ENCODE results near the gene CHRD. TPM values are rescaled to one million over a fixed set of nuclear protein-coding genes. Genes with fewer than 3 reads are reported as not detected.
A peak's percentile ranks its signal among the peaks of the same experiment; 100 is the strongest.

The CHRD gene
- 10 to 100 TPM in 1 of 4 donors, 1 to 10 TPM in 3; 5.8 to 12.2 (median 9.2) TPM for total RNA-seq

DNA sequence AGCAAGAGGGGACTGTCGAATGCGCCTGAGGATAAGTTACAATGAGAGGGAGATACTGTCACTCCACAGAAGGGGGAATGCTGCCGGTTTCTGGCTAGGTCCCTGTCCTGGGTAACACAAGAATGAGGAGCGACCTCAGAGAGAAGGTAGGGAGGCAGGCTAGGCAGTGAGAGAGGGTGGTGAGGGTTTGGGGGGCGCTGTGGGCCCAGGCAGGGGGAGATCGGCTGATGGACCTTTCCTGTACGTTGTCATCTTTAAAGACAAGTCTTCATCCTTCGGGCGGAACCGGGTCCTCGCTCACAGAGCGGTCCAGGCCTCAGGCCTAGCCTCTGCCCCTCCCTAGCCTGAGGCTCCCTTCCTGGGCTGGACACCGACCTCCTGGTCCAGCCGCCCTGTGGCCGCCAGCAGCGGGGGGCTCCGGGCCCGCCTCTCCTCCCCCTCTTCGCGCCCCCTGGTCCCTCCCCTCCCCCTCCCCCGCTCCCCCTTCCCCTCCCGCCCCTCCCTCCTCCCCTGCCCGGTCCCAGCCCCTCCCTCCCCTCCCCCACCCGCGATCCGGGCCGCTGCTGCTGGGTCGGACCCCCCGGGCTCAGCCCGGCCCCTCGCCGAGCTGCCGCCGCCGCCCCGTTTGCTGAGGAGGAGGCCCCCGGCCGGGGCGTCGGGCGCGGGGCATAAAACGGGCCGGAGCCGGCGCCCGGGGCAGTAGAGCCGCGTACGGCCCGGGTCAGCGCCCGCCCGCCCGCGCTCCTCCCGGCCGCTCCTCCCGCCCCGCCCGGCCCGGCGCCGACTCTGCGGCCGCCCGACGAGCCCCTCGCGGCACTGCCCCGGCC, at the start of gene CHRD:
CHRD (plus strand) TSS at position 697 of the 827 bp plus-strand sequence. CDS start 265 bp downstream, outside the sequence.
- peak; percentile 16 for ATAC-seq (ENCODE audit: low FRiP score)
- no peak for DNase-seq (ENCODE audit: low spot score)
- TF ChIP-seq, protein P1, sequence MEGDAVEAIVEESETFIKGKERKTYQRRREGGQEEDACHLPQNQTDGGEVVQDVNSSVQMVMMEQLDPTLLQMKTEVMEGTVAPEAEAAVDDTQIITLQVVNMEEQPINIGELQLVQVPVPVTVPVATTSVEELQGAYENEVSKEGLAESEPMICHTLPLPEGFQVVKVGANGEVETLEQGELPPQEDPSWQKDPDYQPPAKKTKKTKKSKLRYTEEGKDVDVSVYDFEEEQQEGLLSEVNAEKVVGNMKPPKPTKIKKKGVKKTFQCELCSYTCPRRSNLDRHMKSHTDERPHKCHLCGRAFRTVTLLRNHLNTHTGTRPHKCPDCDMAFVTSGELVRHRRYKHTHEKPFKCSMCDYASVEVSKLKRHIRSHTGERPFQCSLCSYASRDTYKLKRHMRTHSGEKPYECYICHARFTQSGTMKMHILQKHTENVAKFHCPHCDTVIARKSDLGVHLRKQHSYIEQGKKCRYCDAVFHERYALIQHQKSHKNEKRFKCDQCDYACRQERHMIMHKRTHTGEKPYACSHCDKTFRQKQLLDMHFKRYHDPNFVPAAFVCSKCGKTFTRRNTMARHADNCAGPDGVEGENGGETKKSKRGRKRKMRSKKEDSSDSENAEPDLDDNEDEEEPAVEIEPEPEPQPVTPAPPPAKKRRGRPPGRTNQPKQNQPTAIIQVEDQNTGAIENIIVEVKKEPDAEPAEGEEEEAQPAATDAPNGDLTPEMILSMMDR (IDR thresholded peaks at IDR 0.05): no peak

DNA sequence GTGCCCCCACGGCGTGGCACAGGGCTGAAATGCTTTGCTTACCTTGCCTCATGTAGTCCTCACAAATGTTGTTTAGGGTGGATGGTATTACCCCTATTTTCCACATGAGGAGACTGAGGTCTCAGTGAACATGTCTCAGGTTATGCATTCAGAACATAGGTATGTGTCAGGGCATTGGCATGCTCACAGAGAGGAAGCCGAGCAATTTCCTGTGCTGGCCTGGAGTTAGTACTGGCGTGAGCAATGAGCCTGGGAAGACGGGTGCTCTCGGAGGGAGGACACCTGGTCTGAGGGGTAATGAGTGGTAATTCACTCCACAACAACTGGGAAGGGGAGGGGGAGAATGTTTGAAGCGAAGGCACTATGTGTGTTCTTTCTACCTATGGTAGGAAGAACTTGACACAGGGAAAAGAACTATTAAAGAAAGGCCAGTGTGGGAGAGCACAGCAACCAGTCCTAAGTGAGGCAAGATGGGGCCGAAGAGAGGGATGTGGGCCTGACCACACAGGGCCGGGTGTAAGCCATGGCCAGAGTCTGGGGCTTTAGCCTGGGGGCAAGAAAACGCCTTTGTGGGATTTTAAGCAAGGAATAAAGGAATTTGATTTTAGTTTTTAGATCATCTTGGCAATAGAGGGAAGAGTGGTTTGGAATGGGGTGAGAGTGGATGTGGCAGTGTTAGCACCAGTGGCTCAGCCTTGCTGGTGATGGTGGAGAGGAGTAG, 47.3 kb upstream of the CHRD start:
- DNase-seq (ENCODE audit: low spot score): no peak
- no peak for ATAC-seq (ENCODE audit: low FRiP score)
- TF ChIP-seq, protein P1 (IDR thresholded peaks at IDR 0.05): no peak

DNA sequence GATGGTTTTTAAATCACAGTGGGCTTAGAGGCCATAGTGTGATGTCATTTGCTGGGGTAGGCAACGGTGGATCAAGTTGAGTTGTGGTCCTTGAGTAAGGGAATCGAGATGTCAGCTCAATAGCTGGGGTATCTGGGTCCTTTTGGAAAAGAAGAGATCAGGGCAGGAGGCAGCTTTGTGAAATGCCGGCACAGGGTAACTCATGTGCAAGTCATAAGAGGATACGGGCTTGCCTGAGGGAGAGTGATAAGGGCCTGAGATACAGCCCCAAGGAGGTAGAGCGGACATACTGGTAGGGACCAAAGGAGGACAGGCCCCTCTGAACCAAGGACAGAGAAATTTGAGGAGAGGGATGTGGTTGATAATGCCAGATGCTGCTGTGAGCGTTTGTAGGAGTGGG, 46.7 kb upstream of the CHRD start:
- no peak for DNase-seq (ENCODE audit: low spot score)
- TF ChIP-seq, protein P1 (IDR thresholded peaks at IDR 0.05): no peak
- no peak for ATAC-seq (ENCODE audit: low FRiP score)

DNA sequence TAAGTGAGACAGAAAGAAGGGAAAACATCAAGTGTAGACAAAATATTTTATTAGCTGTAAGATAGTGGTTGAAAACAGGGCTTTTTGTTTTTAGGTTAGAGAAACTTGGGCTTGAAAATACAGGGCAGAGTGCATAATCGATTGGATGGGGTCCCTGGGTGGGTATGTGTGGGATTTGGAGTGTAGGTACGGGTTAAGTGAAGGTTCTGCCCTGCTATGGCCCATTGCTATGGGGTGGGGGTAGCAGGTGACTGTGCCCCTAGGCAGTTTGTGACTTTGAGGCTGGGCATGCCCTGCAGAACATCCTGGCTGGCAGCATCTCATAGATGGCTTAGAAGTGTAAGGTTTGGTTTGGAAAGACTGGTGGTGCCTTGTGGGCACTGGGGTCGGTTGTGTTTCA, 46.2 kb upstream of the CHRD start:
- ATAC-seq (ENCODE audit: low FRiP score): no peak
- TF ChIP-seq, protein P1 (IDR thresholded peaks at IDR 0.05): no peak
- no peak for DNase-seq (ENCODE audit: low spot score)

DNA sequence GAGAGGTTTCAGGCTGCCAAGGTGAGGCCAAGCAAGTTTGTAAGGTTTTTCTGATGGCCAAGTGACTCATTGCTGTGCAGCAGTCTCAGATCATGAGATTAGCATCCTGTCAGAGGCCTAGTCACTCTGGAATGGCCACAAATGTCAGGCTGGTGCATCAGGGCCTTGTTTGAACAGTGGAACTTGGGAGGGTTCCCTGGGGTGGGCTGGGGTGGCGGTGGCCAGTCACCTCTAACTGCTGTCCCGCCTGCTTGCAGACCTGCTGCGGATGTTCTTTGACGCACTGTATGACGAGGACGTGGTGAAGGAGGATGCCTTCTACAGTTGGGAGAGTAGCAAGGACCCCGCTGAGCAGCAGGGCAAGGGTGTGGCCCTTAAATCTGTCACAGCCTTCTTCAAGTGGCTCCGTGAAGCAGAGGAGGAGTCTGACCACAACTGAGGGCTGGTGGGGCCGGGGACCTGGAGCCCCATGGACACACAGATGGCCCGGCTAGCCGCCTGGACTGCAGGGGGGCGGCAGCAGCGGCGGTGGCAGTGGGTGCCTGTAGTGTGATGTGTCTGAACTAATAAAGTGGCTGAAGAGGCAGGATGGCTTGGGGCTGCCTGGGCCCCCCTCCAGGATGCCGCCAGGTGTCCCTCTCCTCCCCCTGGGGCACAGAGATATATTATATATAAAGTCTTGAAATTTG, 45.2 kb upstream of the CHRD start:
- DNase-seq (ENCODE audit: low spot score): no peak
- TF ChIP-seq, protein P1 (IDR thresholded peaks at IDR 0.05): no peak
- ATAC-seq (ENCODE audit: low FRiP score): no peak

DNA sequence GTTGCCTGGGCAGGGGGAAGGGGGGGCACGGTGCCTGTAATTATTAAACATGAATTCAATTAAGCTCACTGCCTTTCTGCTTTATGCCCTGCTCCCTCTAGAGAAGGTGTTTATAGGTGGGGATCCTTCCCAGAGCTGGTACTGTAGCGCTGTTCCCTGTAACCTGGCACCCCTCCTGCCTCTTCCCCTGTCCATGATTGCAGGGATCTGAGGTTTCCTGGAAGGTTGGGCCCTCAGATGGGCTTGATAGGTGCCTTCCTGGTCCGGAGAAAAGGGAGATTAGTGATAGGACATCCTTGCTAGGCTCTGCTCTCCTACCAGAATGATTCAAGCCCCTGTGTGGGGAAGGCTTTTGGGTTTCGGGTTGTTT, 44.6 kb upstream of the CHRD start:
- ATAC-seq (ENCODE audit: low FRiP score): peak; percentile 0
- DNase-seq (ENCODE audit: low spot score): no peak
- TF ChIP-seq, protein P1 (IDR thresholded peaks at IDR 0.05): no peak
